NCI-H2196 treated with DMSO at 0.1 percent for 48 hours (cell line): ENCODE measurements around the gene PCNT.
"Not testable (repeated sequence)": the region's sequence is repeated elsewhere in the genome, so short reads cannot be mapped to it uniquely, and the experiment has no call there.

Experiments
- DNase-seq: peaks from one replicate; lab custom pipeline; 2025; ENCODE audit not compliant: unreplicated experiment; lab: John Stamatoyannopoulos, UW

Gene PCNT

DNA sequence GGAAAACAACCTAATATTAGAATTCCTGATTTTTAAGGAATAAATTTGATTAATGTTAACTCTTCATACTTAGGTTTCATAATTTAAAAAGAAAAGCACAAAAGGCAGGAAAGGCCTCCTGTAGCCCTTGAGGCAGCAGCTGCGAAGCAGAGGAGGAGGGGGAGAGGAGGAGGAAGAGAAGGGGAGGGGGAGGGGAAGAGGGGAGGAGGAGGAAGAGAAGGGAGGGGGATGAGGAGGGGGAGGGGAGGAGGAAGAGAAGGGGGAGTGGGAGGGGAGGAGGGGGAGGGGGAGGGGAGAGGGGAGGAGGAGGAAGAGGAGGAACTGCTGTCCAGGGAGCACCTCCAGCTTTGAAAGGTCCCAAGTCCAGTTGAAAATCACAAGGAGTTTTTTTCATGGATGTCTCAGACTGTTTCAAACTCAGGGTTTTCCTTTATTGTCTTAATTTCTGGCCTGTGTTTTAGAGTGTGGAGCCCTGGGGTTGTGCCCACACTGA is 99.6 kb downstream of the PCNT start:
- no peak for DNase-seq

GRCh38 chr21:46424039-46424591 is 100.2 kb downstream of the PCNT start:
- no peak for DNase-seq

GRCh38 chr21:46424621-46425020 is 100.7 kb downstream of the PCNT start:
- DNase-seq, result no peak

DNA sequence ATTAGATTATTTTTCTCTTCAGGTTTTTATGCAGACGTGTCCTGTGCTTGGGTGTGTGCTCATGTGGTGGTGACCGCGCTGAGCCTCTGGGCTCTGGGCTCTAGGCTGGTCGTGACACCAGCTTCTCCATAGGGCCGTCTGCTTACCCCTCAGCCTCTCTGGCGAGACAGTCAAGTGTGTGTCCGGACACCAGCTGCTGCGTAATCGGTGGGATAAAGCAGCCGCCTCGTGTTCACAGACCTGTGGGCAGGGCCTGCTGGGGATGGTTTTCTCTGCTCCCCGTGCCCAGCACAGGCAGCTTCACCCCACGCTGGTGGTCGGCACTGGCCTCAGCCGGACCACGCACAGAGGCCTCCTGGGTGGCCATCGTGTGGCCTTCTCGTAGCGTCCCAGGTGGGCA is 101.1 kb downstream of the PCNT start:
- no peak for DNase-seq

DNA sequence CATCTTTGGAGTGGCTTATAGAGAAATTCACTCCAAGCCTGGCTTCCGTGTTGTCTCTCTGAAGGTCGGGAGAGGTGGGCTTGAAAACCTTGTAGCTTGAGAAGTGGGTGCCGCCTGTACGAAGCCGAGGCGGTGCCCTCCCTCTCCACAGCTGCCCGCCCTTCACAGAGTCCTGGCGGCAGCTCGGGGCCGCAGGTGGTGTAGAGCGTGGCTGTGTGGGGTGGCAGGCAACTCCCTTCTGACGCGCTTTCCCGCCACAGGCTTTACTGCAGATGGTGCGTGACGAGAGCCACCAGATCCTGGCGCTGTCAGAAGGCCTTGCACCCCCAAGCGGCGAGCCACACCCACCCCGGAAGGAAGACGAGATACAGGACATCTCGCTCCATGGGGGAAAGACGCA is 101.6 kb downstream of the PCNT start:
- DNase-seq, result no peak

- no peak for DNase-seq
These were observed 102.5 kb downstream of the PCNT start for GRCh38 chr21:46426313-46427046.

- DNase-seq, result no peak
These were observed 103.6 kb downstream of the PCNT start for GRCh38 chr21:46427516-46427915.

DNA sequence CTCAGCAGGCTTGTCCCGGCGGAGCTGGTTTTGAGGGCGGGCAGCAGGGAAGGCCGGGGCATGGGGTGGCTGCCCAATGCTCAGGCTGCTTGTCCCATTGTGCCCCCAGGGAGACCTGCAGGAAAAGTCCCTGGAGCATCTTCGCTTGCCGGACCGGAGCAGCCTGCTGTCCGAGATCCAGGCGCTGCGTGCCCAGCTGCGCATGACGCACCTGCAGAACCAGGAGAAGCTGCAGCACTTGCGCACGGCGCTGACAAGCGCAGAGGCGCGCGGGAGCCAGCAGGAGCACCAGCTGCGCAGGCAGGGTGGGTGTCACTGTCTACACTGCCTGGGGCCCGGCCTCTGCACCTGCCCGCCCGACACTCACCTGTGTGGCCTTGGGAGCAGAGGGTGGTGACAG is 104.3 kb downstream of the PCNT start:
- DNase-seq, result no peak

DNA sequence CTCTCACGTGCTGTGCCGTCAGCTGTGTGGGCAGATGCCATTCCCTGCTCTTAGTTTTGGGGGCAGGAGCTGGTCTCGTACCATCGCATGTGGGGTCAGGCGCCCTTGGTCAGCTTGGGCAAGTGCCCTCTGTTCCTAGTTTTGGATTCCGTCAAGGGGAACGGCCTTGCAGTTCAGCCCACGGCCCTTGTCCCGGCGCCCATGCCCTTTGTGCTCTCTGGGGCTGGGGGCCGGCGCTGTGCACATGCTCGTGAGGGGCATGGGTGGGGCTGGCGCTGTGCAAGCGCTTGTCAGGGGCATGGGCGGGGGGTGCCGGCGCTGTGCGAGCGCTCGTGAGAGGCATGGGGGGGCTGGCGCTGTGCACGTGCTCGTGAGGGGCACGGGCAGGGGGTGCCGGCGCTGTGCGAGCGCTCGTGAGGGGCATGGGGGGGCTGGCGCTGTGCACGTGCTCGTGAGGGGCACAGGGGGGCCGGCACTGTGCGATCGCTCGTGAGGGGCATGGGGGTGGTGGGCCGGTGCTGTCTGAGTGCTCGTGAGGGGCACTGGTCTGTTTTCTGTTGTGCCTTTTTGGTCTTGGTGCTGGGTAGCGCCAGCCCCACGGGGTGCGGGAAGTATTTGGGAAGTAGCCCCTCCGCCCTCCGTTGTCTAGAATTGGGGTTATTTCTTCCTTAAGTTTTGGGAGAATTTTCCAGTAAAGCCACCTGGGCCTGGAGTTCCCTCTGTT is 105.2 kb downstream of the PCNT start:
- DNase-seq, result no peak

- DNase-seq, result no peak
These were observed 106.1 kb downstream of the PCNT start for GRCh38 chr21:46429754-46430681.

DNA sequence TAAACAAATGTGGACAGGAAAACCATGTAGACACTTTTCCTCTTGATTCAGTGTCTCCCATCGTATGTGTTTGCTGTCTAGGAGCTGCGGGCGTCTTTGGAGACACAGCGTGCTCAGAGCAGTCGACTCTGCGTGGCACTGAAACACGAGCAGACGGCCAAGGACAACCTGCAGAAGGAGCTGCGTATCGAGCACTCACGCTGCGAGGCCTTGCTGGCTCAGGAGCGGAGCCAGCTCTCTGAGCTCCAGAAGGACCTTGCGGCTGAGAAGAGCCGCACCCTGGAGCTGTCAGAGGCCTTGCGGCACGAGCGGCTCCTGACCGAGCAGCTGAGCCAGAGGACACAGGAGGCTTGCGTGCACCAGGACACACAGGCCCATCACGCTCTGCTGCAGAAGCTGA is 107.5 kb downstream of the PCNT start:
- DNase-seq, result no peak

DNA sequence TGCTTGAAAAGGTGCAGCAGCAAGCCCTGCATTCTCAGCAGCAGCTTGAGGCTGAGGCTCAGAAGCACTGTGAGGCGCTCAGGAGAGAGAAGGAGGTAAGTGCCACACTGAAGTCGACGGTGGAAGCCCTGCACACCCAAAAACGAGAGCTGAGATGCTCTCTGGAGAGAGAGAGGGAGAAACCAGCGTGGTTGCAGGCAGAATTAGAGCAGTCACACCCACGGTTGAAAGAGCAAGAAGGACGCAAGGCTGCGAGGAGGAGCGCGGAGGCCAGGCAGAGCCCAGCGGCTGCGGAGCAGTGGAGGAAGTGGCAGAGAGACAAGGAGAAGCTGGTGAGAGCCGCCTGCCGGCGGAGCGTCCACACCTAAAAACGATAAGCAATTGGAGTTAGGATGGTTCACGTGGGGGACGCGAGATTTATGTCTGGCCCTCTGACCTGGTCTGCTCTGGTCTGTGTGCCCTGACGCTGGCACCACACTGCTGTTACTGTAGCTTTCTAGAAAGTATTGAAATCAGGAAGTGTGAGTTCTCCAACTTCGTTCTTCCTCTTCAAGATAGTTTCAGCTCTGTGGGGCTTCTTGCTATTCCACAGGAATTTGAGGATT is 108.0 kb downstream of the PCNT start:
- DNase-seq, result no peak

DNA sequence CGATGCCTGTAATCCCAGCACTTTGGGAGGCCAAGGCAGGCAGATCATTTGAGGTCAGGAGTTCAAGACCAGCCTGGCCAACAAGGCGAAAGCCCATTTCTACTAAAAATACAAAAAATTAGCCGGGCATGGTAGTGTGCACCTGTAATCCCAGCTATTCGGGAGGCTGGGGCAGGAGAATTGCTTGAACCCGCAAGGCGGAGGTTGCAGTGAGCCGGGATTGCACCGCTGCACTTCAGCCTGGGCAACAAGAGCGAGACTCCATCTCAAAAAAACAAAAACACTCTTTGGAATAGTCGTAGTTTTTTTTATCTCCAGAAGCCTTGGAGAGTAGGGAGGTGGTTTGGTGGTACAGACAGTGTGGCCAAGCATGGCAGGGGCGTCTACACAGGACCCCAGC is 109.2 kb downstream of the PCNT start:
- not testable (repeated sequence) for DNase-seq

DNA sequence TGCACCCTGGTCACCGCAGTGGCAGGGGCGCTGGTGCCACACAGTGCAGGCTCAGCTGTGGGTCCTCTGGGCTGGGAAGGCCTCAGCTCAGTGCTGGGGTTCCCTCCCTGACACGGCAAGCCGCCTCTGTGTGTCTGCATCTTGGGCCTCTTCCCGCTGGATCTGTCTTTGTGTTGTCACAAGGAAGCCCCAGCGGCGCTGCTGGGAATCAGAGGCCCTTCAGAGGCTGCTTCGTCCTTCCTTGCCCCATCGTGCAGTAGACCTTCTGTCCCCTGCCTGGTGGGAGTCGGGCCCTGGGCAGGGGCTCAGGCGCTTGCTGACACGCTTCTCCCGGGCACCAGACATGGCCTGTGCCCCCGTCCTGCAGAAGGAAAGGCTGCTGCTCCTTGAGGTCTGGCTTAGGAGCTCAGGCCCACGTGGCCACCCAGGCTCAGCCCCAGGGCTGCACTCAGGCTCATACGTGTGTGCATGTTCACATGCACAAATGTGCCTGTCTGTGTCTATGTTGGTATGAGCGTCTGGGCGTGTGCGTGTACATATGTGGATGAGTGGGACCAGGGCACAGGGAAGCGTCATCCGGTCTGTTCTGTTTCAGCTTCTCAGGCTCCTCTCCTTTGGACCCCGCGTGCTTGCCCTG is 110.5 kb downstream of the PCNT start:
- DNase-seq, result no peak

GRCh38 chr21:46435786-46436227 is 111.9 kb downstream of the PCNT start:
- DNase-seq, result no peak

DNA sequence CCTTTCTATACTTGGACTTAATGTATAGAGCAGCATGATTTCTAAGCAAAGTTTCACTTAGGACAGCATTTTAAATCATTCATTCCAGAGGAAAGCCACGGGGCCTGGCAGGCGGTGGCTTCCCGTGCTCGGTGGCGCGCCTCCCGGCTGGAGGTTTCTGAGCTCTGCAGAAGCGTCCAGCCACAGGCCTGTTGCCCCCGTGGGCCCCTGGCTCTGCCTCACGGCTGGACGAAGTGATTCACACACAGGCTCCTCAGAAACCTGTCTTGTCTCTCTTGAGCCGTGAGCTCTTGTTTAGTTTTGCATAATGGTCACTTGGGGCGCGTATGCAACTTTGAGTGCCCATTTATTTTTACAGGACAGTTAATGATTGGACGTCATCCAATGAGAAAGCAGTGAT is 112.7 kb downstream of the PCNT start:
- DNase-seq, result no peak

DNA sequence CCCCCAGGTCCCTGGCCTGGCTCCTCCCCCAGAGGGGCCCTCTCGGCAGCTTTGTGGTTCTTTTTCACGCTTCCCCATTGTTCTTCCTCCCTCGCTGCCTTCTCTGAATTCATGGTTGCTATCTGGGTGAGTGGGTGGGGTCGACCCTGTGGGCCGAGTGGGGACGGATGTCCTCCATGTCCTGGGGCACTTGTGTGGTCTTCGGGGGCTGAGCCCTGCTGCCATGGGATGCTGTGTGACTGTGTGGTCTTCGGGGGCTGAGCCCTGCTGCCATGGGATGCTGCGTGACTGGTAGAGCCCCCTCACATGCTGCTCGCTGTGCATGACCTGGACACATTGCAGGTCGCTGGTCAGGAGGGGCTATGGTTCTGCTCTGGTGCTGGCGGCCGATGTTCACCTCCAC is 113.1 kb downstream of the PCNT start:
- no peak for DNase-seq

GRCh38 chr21:46437511-46437910 is 113.6 kb downstream of the PCNT start:
- no peak for DNase-seq

DNA sequence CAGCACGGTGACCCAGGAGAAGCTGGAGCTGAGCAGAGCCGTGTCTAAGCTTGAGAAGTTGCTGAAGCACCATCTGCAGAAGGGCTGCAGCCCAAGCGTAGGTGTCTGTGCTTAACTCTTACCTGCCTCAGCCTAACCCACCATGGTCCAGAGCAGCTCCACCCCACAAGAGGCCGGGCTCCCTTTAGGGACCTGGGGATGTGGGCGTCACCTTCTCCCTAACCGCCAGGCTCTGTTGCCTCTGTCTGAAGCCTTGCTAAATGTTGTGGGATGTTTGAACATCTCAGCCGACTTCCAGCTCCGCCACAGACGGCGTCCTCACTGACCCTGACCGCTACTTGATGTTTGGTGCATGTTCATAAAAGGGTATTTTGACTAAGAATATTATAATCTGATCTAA is 114.3 kb downstream of the PCNT start:
- DNase-seq, result no peak

DNA sequence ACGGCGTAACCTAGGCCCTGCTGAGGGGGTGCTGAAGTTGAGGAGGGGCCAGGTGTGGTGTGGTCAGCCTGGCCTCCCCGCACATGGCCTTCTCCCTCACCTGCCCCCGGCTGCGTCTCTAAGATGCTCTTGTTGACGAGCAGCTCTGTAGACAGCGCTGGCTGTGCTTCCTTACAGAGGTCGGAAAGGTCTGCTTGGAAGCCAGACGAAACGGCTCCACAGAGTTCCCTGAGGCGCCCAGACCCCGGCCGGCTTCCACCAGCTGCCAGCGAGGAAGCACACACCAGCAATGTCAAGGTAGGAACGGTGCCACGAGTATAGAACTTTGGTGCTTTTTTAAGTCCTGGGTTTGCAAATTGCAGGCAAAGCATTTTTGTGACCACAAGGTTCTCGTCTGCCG is 116.0 kb downstream of the PCNT start:
- no peak for DNase-seq
